Peyer's patch (tissue), 4 donors: Measurements from ENCODE around the gene ARHGEF12. TPM values are rescaled to one million over a fixed set of nuclear protein-coding genes. Genes with fewer than 3 reads are reported as not detected.

Source experiments
- DNase-seq, 3 donors: peaks; one replicate each; pipeline ENCODE4 v3.0.0-alpha.2; 2017 to 2019
- H3K27ac ChIP-seq, 4 donors: fragments of 200-600 bp; sonication (generic); one replicate each; pipeline ENCODE4 v1.5.1; 2016 to 2019
- H3K27me3 ChIP-seq, 2 donors: fragments of 200-600 bp; sonication (generic); one replicate each; pipeline ENCODE4 v1.5.1; 2019
- H3K36me3 ChIP-seq, 3 donors: fragments of 200-600 bp; sonication (generic); one replicate each; pipeline ENCODE4 v1.5.1; 2016 to 2019
- H3K4me1 ChIP-seq, 4 donors: fragments of 200-600 bp; sonication (generic); one replicate each; pipeline ENCODE4 v1.5.1; 2016 to 2019
- H3K4me3 ChIP-seq, 4 donors: fragments of 200-600 bp; sonication (generic); 1 replicate in 3 of 4; 2 replicates in 1 of 4; pipeline ENCODE4 v1.5.1; 2016 to 2019; ENCODE audit warnings: mild to moderate bottlenecking in 1 of 4
- H3K9me3 ChIP-seq, 4 donors: fragments of 200-600 bp; sonication (generic); one replicate each; pipeline ENCODE4 v1.5.1; 2016 to 2019; ENCODE audit warnings: mild to moderate bottlenecking in 1 of 4
- CTCF ChIP-seq, 6 experiments: fragments of 450-650 bp in 4 of 6; fragments of 200-600 bp in 2 of 6; sonication (generic) in 1 of 6; IDR thresholded peaks; one replicate each; pipeline ENCODE4 v1.5.1; 2017 to 2019; ENCODE audit warnings: antibody characterized with exemption in 6 of 6, mild to moderate bottlenecking in 3 of 6, moderate library complexity in 1 of 6
- POLR2A ChIP-seq, 2 donors: fragments of 450-650 bp; IDR thresholded peaks; one replicate each; pipeline ENCODE4 v1.5.1; 2017; ENCODE audit warnings: antibody characterized with exemption in 2 of 2, mild to moderate bottlenecking in 2 of 2, moderate library complexity in 2 of 2
- total RNA-seq, 4 donors: library from RNA; depleted of rRNA; stranded (reverse); fragments of >200 nt; gene quantifications; one replicate each; pipeline ENCODE4 v1.1.0, GENCODE V29; 2016

ARHGEF12 gene
- total RNA-seq, 4 donors from 2014 or later, result 102 to 122 (median 107) TPM

- peaks cover 0 to 30% (median 2%) of the 10 kb centered on the region in 4 donors for H3K4me1 ChIP-seq
- no peak for DNase-seq
- no peaks in the 10 kb centered on the region for H3K9me3 ChIP-seq
- no peak overlapping the region for H3K4me3 ChIP-seq
- TF ChIP-seq POLR2A (IDR thresholded peaks at IDR 0.05) (no peak), CTCF (IDR thresholded peaks at IDR 0.05) (no peak)
- H3K27me3 ChIP-seq, result no peaks in the 10 kb centered on the region
- peak overlapping the region in 2 of 4 donors; percentile 31 to 61 for H3K27ac ChIP-seq
- H3K36me3 ChIP-seq, result no peaks in the 10 kb centered on the region
Observed at GRCh38 chr11:120327311-120327710, 8.9 kb upstream of the ARHGEF12 start.

- DNase-seq, result no peak
- H3K4me1 ChIP-seq, result peaks cover 0 to 30% (median 2%) of the 10 kb centered on the region in 4 donors
- no peak overlapping the region for H3K27ac ChIP-seq
- TF ChIP-seq POLR2A (IDR thresholded peaks at IDR 0.05), result no peak
- TF ChIP-seq CTCF (IDR thresholded peaks at IDR 0.05), result no peak
- no peaks in the 10 kb centered on the region for H3K36me3 ChIP-seq
- H3K4me3 ChIP-seq, result no peak overlapping the region
- H3K27me3 ChIP-seq, result no peaks in the 10 kb centered on the region
- no peaks in the 10 kb centered on the region for H3K9me3 ChIP-seq
Observed at GRCh38 chr11:120329556-120329955, 6.7 kb upstream of the ARHGEF12 start.

- TF ChIP-seq POLR2A (IDR thresholded peaks at IDR 0.05), result no peak
- TF ChIP-seq CTCF (IDR thresholded peaks at IDR 0.05), result no peak
- no peak for DNase-seq
- Histone ChIP-seq H3K4me1 (peaks cover 0 to 26% (median under 1%) of the 10 kb centered on the region in 4 donors), H3K4me3 (no peak overlapping the region), H3K27me3 (no peaks in the 10 kb centered on the region), H3K9me3 (no peaks in the 10 kb centered on the region), H3K36me3 (no peaks in the 10 kb centered on the region), H3K27ac (no peak overlapping the region)
Observed at GRCh38 chr11:120330045-120330444, 6.2 kb upstream of the ARHGEF12 start.

GRCh38 chr11:120331301-120331996, 4.8 kb upstream of the ARHGEF12 start:
- Histone ChIP-seq H3K4me1 (peaks cover 0 to 20% (median 3%) of the 10 kb centered on the region in 4 donors), H3K36me3 (no peaks in the 10 kb centered on the region), H3K27ac (peak overlapping the region in 1 of 4 donors; percentile 9), H3K27me3 (no peaks in the 10 kb centered on the region), H3K9me3 (no peaks in the 10 kb centered on the region), H3K4me3 (no peak overlapping the region)
- TF ChIP-seq CTCF (IDR thresholded peaks at IDR 0.05), result no peak
- TF ChIP-seq POLR2A (IDR thresholded peaks at IDR 0.05), result no peak
- DNase-seq, result no peak

DNA sequence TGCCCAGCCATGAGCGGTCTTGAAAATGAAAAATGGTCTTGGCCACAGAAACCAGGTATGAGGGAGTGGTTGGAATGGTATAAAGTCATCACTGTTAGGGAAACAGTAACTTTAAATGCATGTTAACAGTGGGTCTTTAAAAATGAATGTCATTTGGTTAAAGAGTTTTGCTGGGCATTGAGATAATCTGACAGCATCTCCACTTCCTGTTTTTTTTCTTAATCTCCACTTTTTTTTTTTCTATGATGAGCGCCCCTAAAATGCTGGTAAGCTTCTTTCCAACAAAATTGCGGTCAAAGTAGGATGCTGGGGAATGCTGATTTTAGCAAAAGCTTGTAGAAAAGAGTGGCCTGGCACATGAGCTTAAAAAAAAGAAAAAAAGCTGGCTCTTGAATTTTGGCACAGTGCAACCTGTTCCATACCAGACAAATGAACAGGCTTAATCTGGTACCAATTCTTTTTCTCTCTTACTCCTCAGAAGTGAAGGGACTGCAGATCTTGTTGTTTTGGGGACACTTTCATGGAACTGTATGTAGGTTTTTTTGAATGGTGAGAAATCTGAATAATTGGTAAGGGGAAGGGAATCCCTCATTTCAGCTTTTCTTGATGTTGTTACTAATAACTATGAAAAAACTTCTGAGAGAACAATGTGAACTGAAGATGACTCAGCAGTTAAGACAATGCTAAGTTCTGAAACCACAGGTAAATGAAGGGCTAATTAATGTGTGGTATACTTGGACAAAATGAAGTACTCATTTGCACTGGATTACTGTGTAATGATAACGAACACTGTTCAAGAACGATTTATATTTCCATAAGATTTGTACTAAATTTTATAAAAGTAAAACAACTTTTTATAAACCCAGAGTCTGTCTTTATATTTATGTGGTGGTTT, 3.1 kb upstream of the ARHGEF12 start:
- peaks cover 0 to 7% (median 3%) of the 10 kb centered on the region in 4 donors for H3K4me1 ChIP-seq
- H3K36me3 ChIP-seq, result no peaks in the 10 kb centered on the region
- no peaks in the 10 kb centered on the region for H3K27me3 ChIP-seq
- H3K27ac ChIP-seq, result no peak overlapping the region
- TF ChIP-seq POLR2A (IDR thresholded peaks at IDR 0.05), result no peak
- TF ChIP-seq CTCF (IDR thresholded peaks at IDR 0.05), result no peak
- H3K4me3 ChIP-seq, result no peak overlapping the region
- H3K9me3 ChIP-seq, result no peaks in the 10 kb centered on the region
- no peak for DNase-seq
